Loucy (cell line): Measurements from ENCODE around the gene ZBTB8OS.

ENCODE experiments used
- EZH2phosphoT487 ChIP-seq: fragments of 200-600 bp; IDR thresholded peaks from 2 replicates; pipeline ENCODE4 v1.6.1; 2018; ENCODE audit warnings: antibody characterized with exemption, mild to moderate bottlenecking, moderate library complexity, borderline replicate concordance
- TF ChIP-seq, protein P1 (sequence below): fragments of 200-600 bp; sonication (generic); conservative IDR thresholded peaks from 2 replicates; pipeline ENCODE4 v1.5.1; 2014; ENCODE audit warnings: mild to moderate bottlenecking, antibody characterized with exemption, low read length

DNA sequence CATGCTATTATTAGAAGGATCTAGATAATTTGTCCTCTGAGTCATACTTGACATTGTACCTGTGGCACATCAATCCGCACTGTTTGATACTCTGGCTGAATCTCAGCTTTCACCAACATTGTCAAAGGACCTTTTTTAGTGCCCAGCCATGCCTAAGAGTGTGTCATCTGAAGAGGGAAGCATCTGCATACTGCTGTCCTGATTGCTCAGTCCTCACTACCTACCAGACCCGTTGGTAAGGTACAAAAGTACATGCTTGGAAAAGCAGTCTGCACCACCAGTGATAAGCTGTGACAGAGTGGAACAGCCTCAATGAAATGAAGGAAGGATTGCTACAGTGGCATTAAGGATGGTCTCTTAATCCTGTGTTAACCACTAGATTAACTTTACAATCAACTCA lies 35.1 kb upstream of the ZBTB8OS start:
- TF ChIP-seq, protein P1, sequence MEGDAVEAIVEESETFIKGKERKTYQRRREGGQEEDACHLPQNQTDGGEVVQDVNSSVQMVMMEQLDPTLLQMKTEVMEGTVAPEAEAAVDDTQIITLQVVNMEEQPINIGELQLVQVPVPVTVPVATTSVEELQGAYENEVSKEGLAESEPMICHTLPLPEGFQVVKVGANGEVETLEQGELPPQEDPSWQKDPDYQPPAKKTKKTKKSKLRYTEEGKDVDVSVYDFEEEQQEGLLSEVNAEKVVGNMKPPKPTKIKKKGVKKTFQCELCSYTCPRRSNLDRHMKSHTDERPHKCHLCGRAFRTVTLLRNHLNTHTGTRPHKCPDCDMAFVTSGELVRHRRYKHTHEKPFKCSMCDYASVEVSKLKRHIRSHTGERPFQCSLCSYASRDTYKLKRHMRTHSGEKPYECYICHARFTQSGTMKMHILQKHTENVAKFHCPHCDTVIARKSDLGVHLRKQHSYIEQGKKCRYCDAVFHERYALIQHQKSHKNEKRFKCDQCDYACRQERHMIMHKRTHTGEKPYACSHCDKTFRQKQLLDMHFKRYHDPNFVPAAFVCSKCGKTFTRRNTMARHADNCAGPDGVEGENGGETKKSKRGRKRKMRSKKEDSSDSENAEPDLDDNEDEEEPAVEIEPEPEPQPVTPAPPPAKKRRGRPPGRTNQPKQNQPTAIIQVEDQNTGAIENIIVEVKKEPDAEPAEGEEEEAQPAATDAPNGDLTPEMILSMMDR = no peak
- no peak for TF ChIP-seq EZH2phosphoT487
